K562 (cell line): ENCODE data around the gene LTO1. TPM values are rescaled to one million over a fixed set of nuclear protein-coding genes. Genes with fewer than 3 reads are reported as not detected.

ENCODE experiments used
- ATAC-seq: fragments of 200-7000 bp; cut with Tn5 transposase; 3 replicates; pipeline ENCODE4 v1.9.1; 2020; ENCODE audit warnings: moderate library complexity
- BruUV-seq: library from RNA; stranded (reverse); fragments of 400-500 nt; replicated peaks from 2 replicates; lab custom pipeline; 2021; lab: Mats Ljungman, UMichigan
- CTCF ChIA-PET: fragments of 300-600 bp; formaldehyde crosslinking; extraction: SDS; loops from one replicate; lab custom pipeline; 2021; ENCODE audit warnings: low intra/inter-chr PET ratio; lab: Yijun Ruan, JAX
- POLR2A ChIA-PET: fragments of 300-600, 350-650 bp; sonication (Branson Sonifier 250); formaldehyde crosslinking; extraction: SDS; loops from one replicate; lab custom pipeline; 2021; ENCODE audit warnings: antibody characterized with exemption, inconsistent platforms; lab: Yijun Ruan, JAX
- DNase-seq, 4 experiments: peaks; one replicate each; pipeline versions ENCODE4 v3.0.0 to v3.0.0-alpha.2; 2011 to 2018; ENCODE audit warnings: low spot score in 3 of 4, mixed read lengths in 3 of 4; ENCODE audit errors: extremely low read depth in 1 of 4
- FAIRE-seq: peaks from 2 replicates; lab custom pipeline; 2011; peaks lifted over from hg19 to GRCh38; lab: Jason Lieb, UNC
- H2AFZ ChIP-seq: 2 replicates; pipeline ENCODE4 v1.6.0; 2011; ENCODE audit warnings: low read depth, low read length, control low read depth, inconsistent platforms
- H3K27ac ChIP-seq: fragments of 200-600 bp; 3 replicates; pipeline ENCODE4 v1.8.0; 2011; ENCODE audit warnings: low read depth, mild to moderate bottlenecking, control low read depth, inconsistent platforms, low read length, moderate library complexity, mixed read lengths; ENCODE audit errors: extremely low read depth
- H3K27me3 ChIP-seq, 2 experiments: fragments of 300-600 bp in 1 of 2; 2 replicates in 1 of 2; 3 replicates in 1 of 2; pipeline versions ENCODE4 v1.6.0 to v1.8.0; 2011; ENCODE audit warnings: inconsistent platforms in 2 of 2, low read length in 2 of 2, mild to moderate bottlenecking in 1 of 2, mixed read lengths in 1 of 2, moderate library complexity in 1 of 2; ENCODE audit not compliant: control insufficient read depth in 2 of 2, insufficient read depth in 2 of 2
- H3K36me3 ChIP-seq: fragments of 300-600 bp; 3 replicates; pipeline ENCODE4 v1.8.0; 2011; ENCODE audit warnings: mild to moderate bottlenecking, low read length, inconsistent platforms; ENCODE audit not compliant: control insufficient read depth, insufficient read depth
- H3K4me1 ChIP-seq, 2 experiments: fragments of 200-600 bp in 1 of 2; replicated peaks in 1 of 2; 2 replicates in 1 of 2; 3 replicates in 1 of 2; pipeline versions ENCODE4 v1.5.1 to v1.8.0; 2011; ENCODE audit warnings: inconsistent platforms in 2 of 2, low read length in 2 of 2, mild to moderate bottlenecking in 1 of 2, mixed read lengths in 1 of 2, moderate library complexity in 1 of 2; ENCODE audit not compliant: control insufficient read depth in 2 of 2, insufficient read depth in 2 of 2
- H3K4me2 ChIP-seq: 2 replicates; pipeline ENCODE4 v1.6.1; 2011; ENCODE audit warnings: low read length, control low read depth, inconsistent platforms, mixed read lengths; ENCODE audit not compliant: insufficient read depth
- H3K4me3 ChIP-seq: fragments of 200-600 bp; sonication (generic), shearing (Covaris generic); 2 replicates; pipeline ENCODE4 v1.5.1; 2016; ENCODE audit warnings: control low read depth, inconsistent platforms
- H3K79me2 ChIP-seq: fragments of 200-600 bp; 3 replicates; pipeline ENCODE4 v1.8.0; 2011; ENCODE audit warnings: low read length, inconsistent platforms; ENCODE audit not compliant: control insufficient read depth, insufficient read depth
- H3K9ac ChIP-seq, 2 experiments: 2 replicates each; pipeline versions ENCODE4 v1.6.0 to v1.6.1; 2011; ENCODE audit warnings: low read depth in 2 of 2, low read length in 2 of 2, control low read depth in 1 of 2, inconsistent platforms in 1 of 2, mild to moderate bottlenecking in 1 of 2, mixed read lengths in 1 of 2; ENCODE audit not compliant: insufficient read depth in 1 of 2
- H3K9me1 ChIP-seq: one replicate; pipeline ENCODE4 v1.6.0; 2011; ENCODE audit warnings: inconsistent platforms, mild to moderate bottlenecking, low read length, moderate library complexity; ENCODE audit not compliant: control insufficient read depth, insufficient read depth
- H3K9me3 ChIP-seq: replicated peaks from 2 replicates; pipeline ENCODE4 v1.5.1; 2011; ENCODE audit warnings: low read depth, low read length, inconsistent platforms; ENCODE audit not compliant: control insufficient read depth, insufficient read depth
- H4K20me1 ChIP-seq: replicated peaks from 2 replicates; pipeline ENCODE4 v1.6.1; 2011; ENCODE audit warnings: low read length, inconsistent platforms, mixed read lengths; ENCODE audit not compliant: control insufficient read depth, insufficient read depth
- CBFB ChIP-seq: sonication (generic); formaldehyde crosslinking; IDR thresholded peaks from 2 replicates; pipeline ENCODE4 v1.4.0; 2020; ENCODE audit warnings: mild to moderate bottlenecking, missing genetic modification reagents
- DNMT1 ChIP-seq: fragments of 450-650 bp; IDR thresholded peaks from 2 replicates; pipeline ENCODE4 v1.6.1; 2016; ENCODE audit warnings: antibody characterized with exemption, mild to moderate bottlenecking
- MAFG ChIP-seq: fragments of 450-650 bp; conservative IDR thresholded peaks from 2 replicates; pipeline ENCODE4 v1.6.1; 2016; ENCODE audit warnings: missing genetic modification characterization, missing compliant biosample characterization
- NFXL1 ChIP-seq: fragments of 450-650 bp; formaldehyde crosslinking; IDR thresholded peaks from 2 replicates; pipeline ENCODE4 v1.4.0; 2021; ENCODE audit warnings: mild to moderate bottlenecking
- SRSF1 ChIP-seq: fragments of 200-400 bp; formaldehyde crosslinking; IDR thresholded peaks from 2 replicates; pipeline ENCODE4 v1.6.1; 2017; ENCODE audit warnings: mild to moderate bottlenecking, low read depth, low read length, moderate library complexity
- TEAD1 ChIP-seq, 2 experiments: fragments of 450-650 bp in 1 of 2; sonication (generic) in 1 of 2; formaldehyde crosslinking; IDR thresholded peaks; 2 replicates each; pipeline versions ENCODE4 v1.4.0 to v1.8.0; 2020 to 2022; ENCODE audit warnings: mild to moderate bottlenecking in 2 of 2, missing genetic modification reagents in 1 of 2
- ZFP36 ChIP-seq: fragments of 150-350 bp; IDR thresholded peaks from 2 replicates; pipeline ENCODE4 v1.6.1; 2018; ENCODE audit warnings: low read length, low read depth; ENCODE audit not compliant: partially characterized antibody
- ZNF121 ChIP-seq: sonication (generic); formaldehyde crosslinking; conservative IDR thresholded peaks from 2 replicates; pipeline ENCODE4 v1.8.0; 2022; ENCODE audit warnings: missing genetic modification reagents
- WGBS: fragments of 100-300 bp; shearing (Covaris generic); methylation state at CpG from one replicate; pipeline ENCODE4 v1.1.6; 2016; ENCODE audit warnings: low coverage, mixed read lengths; ENCODE audit not compliant: insufficient coverage; ENCODE audit errors: missing lambda C conversion rate; 5-methylcytosine and 5-hydroxymethylcytosine counted together
- in situ Hi-C: fragments of 300-500 bp; cut with MboI; formaldehyde crosslinking; loops from 4 replicates; pipeline ENCODE4 v1.15.0; 2018; ENCODE audit warnings: inconsistent platforms, mixed read lengths
- intact Hi-C: fragments of 100-400 bp; cut with micrococcal nuclease; formaldehyde crosslinking; loops from 2 replicates; pipeline ENCODE4 v1.14.2; 2022
- polyA plus RNA-seq, 8 experiments: library from polyadenylated mRNA; depleted of rRNA in 4 of 8; stranded (reverse) in 5 of 8; unstranded in 3 of 8; fragments of >200 nt; fragmentation: Nextera tagmentation in 2 of 8; fragmentation: Illumina TruSeq in 1 of 8; extraction: Ambion mirVana in 2 of 8; extraction: Trizol in 1 of 8; gene quantifications; 2 replicates each; pipeline versions ENCODE4 v1.2.1 to v1.2.3, GENCODE V29; 2011 to 2014; ENCODE audit warnings: inconsistent platforms in 1 of 8, missing spikeins in 1 of 8
- total RNA-seq, 7 experiments: library from RNA; depleted of rRNA in 6 of 7; stranded (reverse); fragments of >200 nt in 6 of 7; fragmentation: Illumina TruSeq in 2 of 7; extraction: Trizol in 2 of 7; gene quantifications; 2 replicates each; pipeline versions ENCODE4 v1.2.1 to v1.2.3, GENCODE V29; 2011 to 2021; ENCODE audit warnings: low replicate concordance in 1 of 7

The LTO1 gene
- total and polyA plus RNA-seq, 9 of the 15 experiments (the other 6 are each of a cell fraction or from before 2014, with no cell fraction given), result 2.6 to 43.4 (median 19.1) TPM

- no peak for TF ChIP-seq DNMT1
- no peak for TF ChIP-seq CBFB (CRISPR knock-in tag)
- no peak for TF ChIP-seq SRSF1
- TF ChIP-seq MAFG (tag), result no peak
- no peak for TF ChIP-seq NFXL1 (CRISPR knock-in tag)
- TF ChIP-seq ZNF121 (CRISPR knock-in tag), result no peak
- no peak for TF ChIP-seq ZFP36
- TF ChIP-seq TEAD1 (CRISPR knock-in tag; IDR thresholded peaks at IDR 0.05), result no peak
- TF ChIP-seq, all 486 proteins: peak for 0
- Histone ChIP-seq H3K4me3 (no peak overlapping the region), H3K79me2 (no peaks in the 10 kb centered on the region), H3K9me3 (no peaks in the 10 kb centered on the region), H3K9ac (peak overlapping the region in 1 of 2 experiments; percentile 56; a peak in 2 of 4 replicates), H3K27me3 (peaks cover 0 to 11% of the 10 kb centered on the region in 2 experiments; a peak in 3 of 5 replicates), H3K4me1 (peaks cover 0 to 17% of the 10 kb centered on the region in 2 experiments; a peak in 2 of 5 replicates), H3K9me1 (no peaks in the 10 kb centered on the region), H3K36me3 (no peaks in the 10 kb centered on the region), H3K4me2 (no peak overlapping the region), H4K20me1 (no peaks in the 10 kb centered on the region), H2AFZ (no peak overlapping the region), H3K27ac (no peak overlapping the region)
- ChIA-PET CTCF (interaction anchor here (0.5 kb wide), 1 partner anchor 411 kb away, joined by 3 read pairs; no protein-coding TSS in a partner anchor), POLR2A (interaction anchor here (1.0 kb wide), 1 partner anchor 13 kb away, joined by 3 read pairs; no protein-coding TSS in a partner anchor)
- no TSS peak for BruUV-seq
- intact Hi-C loops (no loop called here), in situ Hi-C loops (loop anchor here (25.0 kb wide), 2 partner anchors 820 to 1020 kb away; partner anchors contain the start of gene CPT1A)
- FAIRE-seq (no peak), DNase-seq (no peak), ATAC-seq (no peak)
- 33% methylated on average over 12 of the region's 14 CpGs for WGBS
Observed at GRCh38 chr11:69657456-69657910, 17.7 kb downstream of the LTO1 start.
